ENCODE measurements around the gene RARB. TPM values are rescaled to one million over a fixed set of nuclear protein-coding genes. Genes with fewer than 3 reads are reported as not detected.
A peak's percentile ranks its signal among the peaks of the same experiment; 100 is the strongest.

The RARB gene
- total RNA-seq, 4 donors from 2014 or later: 2.6 to 11.2 (median 3.4) TPM

DNA sequence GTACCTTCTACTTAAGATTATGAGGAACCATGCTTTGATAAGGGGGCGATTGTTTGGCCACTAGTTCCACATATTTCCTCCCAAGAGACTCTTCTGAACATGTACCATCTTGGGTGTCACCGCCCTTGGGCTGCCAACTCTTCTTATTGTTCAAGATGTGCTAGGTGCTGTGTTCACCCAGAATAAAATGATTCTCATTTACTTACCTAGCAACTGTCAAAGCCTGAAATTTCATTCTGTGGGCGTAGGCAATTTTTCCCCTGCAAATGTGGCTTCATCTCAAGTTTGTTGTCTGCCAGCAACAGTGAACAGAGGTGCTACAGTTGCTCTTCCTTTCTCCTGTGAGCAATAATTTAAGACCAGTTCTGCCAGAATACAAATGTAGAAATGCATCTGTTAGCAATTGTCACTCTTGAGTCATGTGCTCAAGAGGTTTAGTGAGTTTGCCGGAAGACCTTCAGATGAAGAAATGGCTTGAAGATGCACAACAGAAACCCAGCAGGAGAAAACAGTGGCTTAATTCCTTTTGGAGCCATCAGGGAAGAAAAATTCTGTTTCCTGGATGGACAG lies 41.3 kb upstream of the RARB start:
- TF ChIP-seq, protein P1, sequence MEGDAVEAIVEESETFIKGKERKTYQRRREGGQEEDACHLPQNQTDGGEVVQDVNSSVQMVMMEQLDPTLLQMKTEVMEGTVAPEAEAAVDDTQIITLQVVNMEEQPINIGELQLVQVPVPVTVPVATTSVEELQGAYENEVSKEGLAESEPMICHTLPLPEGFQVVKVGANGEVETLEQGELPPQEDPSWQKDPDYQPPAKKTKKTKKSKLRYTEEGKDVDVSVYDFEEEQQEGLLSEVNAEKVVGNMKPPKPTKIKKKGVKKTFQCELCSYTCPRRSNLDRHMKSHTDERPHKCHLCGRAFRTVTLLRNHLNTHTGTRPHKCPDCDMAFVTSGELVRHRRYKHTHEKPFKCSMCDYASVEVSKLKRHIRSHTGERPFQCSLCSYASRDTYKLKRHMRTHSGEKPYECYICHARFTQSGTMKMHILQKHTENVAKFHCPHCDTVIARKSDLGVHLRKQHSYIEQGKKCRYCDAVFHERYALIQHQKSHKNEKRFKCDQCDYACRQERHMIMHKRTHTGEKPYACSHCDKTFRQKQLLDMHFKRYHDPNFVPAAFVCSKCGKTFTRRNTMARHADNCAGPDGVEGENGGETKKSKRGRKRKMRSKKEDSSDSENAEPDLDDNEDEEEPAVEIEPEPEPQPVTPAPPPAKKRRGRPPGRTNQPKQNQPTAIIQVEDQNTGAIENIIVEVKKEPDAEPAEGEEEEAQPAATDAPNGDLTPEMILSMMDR (IDR thresholded peaks at IDR 0.05): no peak
- ATAC-seq (ENCODE audit: low FRiP score): no peak

DNA sequence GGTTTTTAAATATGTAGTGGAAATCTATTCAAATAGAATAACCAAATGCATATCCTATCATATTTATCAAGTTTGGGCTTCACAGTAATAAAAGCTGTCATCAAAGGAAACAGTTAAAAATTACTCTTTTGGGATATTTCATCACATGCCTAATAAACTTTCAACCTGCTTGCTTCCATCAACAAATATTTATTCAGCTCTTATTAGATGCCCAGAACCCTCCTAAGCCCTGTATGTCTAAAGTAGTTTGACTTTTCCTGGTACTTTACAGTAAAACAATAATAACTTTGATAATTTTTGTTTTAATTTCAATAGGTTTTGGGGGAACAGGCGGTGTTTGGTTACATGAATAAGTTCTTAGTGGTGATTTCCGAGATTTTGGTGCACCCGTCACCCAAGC lies 37.5 kb upstream of the RARB start:
- DNase-seq (ENCODE audit: low spot score) (no peak), ATAC-seq (ENCODE audit: low FRiP score) (no peak)
- TF ChIP-seq, protein P1 (IDR thresholded peaks at IDR 0.05): no peak

More for the DNA sequence above, 41.3 kb upstream of the RARB start:
- no peak for DNase-seq (ENCODE audit: low spot score)

DNA sequence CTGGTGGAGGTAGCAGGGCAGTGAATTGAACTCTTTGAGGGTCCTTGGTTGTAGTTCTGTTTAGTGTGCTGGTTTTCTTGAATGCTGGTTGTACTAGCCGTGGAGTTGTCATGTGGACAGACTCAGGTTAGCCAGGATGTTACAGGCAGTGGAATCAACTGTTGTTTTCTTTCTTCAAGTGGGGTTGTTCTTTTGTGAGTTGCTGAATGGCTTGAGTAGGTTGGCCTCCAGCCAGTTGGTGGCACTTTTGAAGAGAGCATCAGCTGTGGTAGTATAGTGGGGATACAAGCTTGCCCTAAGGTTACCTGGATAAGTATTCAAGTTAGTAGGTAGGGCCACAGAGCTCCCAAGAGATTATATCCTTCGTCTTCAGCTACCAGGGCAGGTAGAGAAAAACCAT lies 31.8 kb upstream of the RARB start:
- no peak for DNase-seq (ENCODE audit: low spot score)
- ATAC-seq (ENCODE audit: low FRiP score): no peak
- TF ChIP-seq, protein P1 (IDR thresholded peaks at IDR 0.05): no peak

DNA sequence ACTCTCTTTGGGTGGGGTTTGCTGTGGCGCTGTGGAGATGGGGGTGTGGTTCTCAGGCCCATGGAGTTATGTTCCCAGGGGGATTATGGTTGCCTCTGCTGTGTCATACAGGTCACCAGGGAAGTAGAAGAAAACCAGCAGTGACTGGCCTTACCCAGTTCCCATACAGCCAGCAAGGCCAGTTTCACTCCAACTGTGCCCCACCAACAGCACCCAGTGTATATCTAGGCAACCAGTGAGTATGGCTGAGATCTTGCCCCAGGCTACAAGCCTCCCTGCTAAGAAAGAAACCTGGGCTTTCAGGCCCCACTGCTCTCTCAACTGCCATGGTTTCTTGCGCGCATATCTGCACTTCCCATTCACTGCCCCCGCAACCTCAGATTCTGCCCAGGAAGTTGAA lies 31.4 kb upstream of the RARB start:
- DNase-seq (ENCODE audit: low spot score) (no peak), ATAC-seq (ENCODE audit: low FRiP score) (no peak)
- TF ChIP-seq, protein P1 (IDR thresholded peaks at IDR 0.05): no peak

DNA sequence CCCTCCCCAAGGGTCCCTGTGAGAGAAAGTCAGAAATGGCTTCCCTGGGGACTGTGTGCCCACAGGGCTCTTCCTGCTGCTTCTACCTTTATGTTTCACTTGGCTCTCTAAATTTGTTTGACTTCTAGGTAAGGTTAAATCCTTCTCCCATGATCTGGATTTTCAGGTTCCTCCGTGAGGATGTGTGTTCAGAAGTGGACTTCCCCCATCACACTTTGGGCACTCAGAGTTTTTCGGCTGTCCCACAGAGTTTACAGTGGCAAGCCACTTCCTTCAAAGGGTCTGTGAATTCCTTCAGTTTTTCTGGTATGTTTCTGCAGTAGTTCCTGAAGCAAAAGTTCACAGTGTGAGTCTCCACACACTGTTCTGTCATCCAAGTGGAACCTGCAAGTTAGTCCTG lies 30.9 kb upstream of the RARB start:
- no peak for ATAC-seq (ENCODE audit: low FRiP score)
- TF ChIP-seq, protein P1 (IDR thresholded peaks at IDR 0.05): no peak
- DNase-seq (ENCODE audit: low spot score): no peak

DNA sequence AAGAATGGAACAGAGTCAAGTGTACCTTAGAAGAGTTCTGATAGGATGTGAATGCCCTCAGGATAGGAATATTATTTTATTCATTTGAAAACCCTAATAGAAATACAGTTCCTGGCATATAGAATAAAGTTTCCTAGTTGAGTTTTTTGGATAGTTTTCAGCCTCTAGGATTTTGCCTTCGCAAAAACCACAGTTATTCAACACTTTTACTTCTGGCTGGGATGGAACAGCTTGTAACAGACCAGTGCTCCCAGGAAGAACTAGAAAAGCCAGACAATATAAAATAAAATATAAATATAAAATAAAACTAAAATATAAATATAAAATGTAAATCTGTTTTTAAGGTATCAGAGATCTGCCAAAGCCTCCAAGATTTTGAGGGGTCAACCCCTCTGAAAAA lies 27.5 kb upstream of the RARB start:
- TF ChIP-seq, protein P1 (IDR thresholded peaks at IDR 0.05): no peak

DNA sequence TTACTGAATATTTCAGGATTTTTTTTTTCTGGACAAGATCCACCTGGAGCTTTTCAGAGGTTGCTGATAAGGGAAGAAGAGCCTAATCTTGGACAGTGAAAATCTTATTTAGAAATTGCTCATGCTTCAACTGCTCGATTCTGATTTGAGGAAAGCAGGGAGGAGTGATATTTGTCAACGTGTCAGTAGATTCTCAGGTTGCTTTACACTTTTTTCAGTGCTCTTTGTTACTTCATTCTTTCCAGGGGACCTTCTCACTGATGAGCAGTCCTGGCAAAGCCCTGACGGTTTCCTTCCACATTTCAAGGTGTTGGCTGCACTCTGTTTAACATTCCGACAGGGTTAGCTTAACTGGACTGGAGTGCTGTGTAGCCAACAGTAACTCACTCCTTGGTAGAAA lies 24.1 kb upstream of the RARB start:
- TF ChIP-seq, protein P1 (IDR thresholded peaks at IDR 0.05): no peak
- DNase-seq (ENCODE audit: low spot score) (no peak), ATAC-seq (ENCODE audit: low FRiP score) (peak; percentile 55)

More for the DNA sequence above, 27.5 kb upstream of the RARB start:
- DNase-seq (ENCODE audit: low spot score) (no peak), ATAC-seq (ENCODE audit: low FRiP score) (no peak)
